ENCODE measurements around the gene PREX1.

The PREX1 gene

DNA sequence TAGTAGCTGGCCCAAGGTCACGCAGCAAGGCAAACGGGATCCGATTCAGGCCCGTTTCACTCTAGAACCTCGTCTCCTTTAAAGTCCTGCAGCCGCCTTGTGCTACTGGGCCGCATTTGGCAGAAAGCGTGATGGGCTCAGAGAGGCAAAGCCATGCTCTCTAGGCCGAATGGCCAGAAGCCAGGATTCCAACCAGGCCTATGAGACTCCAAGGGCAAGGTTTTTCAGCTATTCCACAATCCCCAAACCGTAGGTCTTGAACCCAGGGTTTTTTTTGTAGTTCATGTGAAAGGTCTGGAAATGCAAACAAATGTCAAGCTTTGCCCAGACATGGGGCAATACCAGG, 174.1 kb downstream of the PREX1 start:
- no peak for DNase-seq (ENCODE audit: low spot score)

DNA sequence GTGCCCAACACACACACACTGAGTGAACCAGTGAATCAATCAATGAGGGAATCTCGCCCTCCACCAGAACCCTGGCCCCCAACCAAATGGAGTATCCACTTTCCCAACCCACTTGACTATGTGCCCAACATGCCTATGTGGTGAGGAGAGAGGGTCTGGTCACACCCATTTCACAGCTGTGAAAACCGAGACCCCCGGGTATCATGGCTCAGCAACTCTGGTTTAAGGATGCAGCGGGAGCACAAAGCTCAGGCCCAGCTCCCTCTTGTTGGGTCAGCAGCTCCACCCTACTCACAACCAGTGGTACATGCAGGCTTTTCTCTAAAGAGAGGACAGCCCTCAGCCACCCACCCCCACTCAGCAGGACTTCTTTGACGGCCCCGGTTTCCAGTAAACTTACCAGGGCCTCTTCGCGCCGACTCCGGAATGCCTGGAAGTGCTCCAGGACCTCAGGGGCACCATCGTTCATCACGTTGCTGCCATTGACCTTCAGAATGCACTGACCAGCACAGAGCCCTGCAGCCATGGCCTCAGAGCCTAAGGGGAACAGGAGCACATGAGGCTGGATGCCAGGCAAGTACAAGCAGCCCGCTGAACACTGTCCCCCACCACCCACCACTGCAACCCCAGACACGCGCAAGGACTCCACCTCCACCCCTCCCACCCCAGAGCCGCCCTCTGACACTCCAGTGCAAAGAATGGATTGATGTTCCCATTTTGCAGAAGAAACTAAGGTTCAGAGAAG, 174.7 kb downstream of the PREX1 start:
- DNase-seq (ENCODE audit: low spot score), result no peak

DNA sequence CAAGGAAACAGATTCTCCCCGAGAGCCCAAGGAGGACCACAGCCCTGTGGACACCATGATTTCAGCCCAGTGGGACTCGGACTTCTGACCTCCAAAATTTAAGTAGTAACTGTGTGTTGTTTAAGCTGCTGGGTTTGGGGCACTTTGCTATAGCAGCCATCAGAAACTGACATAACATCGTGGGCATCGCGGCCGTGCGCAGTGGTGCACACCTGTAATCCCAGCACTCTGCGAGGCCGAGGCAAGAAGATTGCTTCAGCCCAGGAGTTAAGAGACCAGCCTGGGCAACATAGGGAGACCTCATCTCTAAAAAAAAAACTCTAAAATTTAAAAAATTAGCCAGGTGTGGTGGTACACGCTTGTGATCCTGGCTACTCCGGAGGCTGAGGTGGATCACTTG, 175.8 kb downstream of the PREX1 start:
- DNase-seq (ENCODE audit: low spot score), result no peak

DNA sequence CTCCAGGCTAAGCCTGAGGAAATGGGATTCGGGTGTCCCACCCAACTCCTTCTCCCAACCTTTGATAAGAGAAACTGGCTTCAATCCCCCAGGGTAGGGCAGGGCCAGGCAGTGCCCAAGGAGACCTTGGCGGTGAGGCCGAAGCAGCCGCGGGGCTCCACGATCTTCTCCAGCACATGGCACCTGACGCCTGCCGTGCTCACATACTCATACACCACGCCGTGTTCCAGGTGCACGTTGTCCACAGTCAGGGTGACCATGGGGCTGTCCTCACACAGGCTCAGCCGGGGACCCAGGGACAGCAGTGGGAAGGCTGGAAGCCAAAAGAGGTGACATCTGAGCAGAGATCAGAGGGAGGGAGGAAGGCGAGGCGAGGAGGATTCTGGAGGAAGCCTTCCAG, 176.5 kb downstream of the PREX1 start:
- DNase-seq (ENCODE audit: low spot score), result no peak

DNA sequence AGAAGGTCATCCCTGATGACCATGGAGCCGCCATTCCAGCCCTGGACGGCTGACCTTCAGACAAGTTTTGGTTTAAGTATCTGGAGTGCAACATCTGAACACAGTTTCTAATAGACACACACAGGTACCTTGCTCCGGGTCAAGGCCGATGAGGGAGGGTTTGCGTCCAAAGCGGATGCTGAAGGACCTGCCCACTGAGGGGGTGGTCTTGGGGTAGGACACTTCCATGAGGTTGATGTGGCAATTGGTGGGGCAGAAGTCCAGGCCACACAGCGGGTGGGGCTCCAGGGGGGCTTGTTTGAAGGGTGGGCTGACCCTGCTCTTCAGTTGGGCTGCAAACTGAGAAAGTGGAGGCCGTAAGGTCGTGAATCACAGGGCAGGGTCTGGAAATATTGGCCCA, 177.9 kb downstream of the PREX1 start:
- no peak for DNase-seq (ENCODE audit: low spot score)

DNA sequence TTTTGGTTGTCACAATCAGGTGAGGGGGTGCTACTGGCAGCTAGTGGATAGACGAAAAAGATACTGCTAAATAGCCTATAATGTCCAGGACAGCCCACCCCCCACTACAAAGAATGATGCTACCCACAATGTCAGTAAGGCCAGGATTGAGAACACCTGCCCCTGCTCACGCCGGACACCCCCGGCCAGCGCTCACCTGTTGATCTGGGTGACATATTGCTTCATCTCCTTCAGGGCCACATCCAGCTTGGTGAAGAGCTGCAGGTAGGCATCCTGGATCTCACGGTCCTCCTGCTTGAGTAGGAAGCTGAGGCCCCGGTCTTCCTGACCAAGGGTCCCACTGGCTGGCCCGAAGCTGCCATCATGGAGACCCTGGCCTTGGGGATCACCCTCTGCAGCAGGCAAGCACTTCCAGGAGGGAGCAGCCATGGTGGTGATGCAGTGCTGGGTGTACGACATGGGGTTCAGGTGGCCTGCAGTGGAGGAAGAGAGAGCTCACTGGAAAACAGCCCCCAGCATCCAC, 178.6 kb downstream of the PREX1 start:
- no peak for DNase-seq (ENCODE audit: low spot score)

DNA sequence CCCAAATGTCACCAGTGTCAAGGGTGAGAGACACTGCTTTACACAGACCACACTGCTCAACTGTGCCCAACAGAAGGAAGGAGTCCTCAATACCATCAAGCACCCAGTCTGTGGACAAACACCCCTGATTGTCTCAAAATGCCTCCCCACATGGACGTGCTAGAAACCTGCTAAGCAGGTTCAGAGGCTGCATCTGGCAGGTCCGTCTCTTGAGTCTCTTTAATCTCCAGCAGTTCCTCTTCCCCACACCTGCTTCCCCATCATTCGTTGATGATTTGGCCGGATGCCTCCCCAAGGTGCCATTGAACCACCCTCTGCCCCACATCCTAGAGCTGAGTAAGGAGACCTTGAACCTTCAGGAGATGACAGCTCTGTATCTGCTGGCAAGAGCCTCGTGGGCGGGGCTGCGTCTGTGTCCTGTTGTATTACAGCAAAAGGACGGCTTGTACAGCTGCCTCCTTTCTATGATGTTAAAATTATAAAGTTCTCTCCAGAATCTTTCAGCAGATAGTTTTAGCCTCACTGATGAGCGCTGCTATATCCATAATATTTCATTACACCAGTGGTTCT, 179.2 kb downstream of the PREX1 start:
- no peak for DNase-seq (ENCODE audit: low spot score)

DNA sequence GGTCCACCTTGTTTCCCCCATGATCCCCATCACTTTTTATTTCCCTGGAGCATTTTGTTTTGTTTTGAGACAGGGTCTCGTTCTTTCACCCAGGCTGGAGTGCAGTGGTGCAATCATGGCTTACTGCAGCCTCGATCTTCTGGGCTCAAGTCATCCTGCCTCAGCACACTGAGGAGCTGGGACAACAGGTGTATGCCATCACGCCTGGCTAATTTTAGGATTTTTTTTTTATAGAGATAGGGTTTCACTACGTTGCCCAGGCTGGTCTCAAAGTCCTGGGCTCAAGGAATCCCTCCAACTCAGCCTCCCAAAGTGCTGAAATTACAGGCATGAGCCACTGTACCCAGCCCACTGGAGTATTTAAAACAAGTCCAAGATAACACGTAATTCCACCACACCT, 179.9 kb downstream of the PREX1 start:
- DNase-seq (ENCODE audit: low spot score), result no peak

DNA sequence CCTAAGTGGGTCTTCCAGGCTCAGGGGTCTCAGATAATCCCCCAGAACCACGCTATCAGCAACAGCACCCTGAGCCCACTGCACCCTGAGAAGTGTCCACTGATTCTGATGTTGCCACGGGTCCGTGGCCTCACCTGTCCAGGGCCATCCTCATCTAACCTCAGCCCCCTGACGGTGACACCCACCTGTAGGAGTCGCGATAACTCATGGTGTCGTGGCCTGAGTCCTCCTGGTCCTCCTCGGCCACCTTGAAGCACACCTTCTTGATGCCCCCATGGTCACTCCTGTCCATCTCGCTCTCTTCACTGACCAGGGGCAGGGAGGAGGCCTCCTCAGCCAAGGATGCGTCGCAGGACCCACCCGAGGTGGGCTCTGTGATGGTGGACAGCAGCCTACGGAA, 182.1 kb downstream of the PREX1 start:
- no peak for DNase-seq (ENCODE audit: low spot score)

DNA sequence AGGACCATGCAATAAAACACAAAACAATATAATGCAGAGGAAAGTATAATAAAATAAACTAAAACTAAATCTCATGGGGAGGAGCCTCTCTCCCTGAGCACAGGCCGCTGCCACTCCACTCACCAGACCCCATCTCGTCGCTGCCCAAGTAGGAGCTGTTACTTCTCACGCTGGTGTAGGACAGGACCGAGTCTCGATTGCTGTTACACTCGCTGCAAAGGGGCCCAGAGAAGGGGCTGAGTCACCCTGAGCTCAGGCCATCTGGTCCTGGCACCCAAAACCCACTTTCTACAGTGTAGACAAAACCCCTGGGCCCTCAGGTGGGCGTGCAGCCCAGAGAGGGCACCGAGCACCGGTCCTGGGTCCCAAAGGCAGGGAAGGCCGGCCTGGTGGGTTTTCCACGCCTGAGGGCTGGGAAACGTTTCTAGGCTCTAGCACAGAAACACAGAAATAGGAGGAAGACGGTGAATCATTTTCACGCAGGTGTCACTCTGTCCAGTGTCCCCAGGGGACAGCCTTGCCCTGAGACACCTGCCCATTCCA, 183.4 kb downstream of the PREX1 start:
- DNase-seq (ENCODE audit: low spot score), result no peak

DNA sequence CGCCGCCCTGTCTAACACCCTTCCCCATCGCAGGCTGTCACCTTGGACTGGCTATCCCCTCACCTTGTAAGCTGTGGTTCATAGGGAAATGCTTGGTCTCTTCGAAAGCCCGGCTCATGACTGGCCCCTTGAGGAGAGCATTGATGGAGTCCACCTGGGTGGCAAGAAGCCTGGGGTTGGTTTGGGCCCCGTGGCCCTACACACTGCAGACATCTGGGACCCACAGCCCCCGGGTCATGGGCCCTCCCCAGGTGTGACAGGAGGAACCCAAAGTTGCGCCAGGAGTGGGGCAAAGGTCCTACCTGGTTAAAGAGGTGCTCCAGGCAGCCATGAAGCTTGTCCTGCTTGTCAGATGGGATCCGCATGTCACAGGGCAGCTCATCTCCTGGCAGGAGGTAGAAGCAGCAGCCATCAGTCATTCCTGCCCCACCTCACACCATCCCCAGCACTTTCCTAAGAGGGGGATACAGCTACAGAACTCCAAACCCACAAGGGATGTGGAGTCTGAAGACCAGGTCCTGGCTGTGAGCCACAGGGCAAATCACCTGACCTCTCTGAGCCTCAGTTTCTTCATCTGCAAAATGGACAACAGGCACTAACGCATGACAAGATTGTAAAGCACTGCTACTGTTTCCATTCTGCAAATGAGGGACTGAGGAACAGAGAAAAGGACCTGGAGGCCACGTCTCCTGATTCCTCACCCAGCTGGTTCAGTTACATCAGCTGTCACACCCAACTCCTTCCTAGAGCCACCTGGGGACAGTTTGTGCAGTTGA, 185.5 kb downstream of the PREX1 start:
- no peak for DNase-seq (ENCODE audit: low spot score)

DNA sequence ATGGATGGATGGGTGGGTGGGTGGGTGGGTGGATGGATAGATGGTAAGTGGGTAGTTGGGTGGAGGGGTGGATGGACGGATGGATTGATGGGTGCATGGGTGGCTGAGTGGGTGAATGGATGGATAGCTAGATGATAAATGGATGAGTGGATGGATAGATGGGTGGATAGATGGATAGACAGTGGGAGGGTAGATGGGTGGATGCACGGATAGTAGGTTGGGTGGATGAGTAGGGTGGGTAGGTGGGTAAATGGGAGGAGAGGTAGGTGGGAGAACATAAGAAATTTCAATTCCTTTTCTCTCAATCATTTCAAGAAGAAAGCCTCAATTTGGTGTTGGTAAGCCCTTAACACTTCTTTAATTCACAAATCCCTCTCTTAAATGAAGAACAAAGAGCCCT, 186.9 kb downstream of the PREX1 start:
- DNase-seq (ENCODE audit: low spot score), result no peak

DNA sequence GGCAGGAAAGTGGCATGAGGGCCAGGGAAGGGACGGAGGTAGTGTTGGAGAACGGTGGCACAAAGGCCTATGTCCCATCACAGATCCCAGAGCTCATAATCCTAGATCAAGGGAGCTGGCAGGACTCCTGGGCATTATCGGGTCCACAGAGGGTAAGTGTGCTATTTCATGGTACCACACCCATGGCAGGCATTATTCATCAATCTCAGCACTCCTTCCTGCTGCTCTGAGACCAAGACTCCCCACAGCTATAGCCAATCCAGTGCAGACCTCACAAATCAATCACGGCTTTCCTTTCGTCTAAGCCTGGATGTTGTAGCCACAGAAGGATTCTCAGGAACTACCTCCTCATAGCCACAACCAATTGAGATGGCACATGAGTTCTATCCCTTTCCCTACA, 187.9 kb downstream of the PREX1 start:
- no peak for DNase-seq (ENCODE audit: low spot score)

DNA sequence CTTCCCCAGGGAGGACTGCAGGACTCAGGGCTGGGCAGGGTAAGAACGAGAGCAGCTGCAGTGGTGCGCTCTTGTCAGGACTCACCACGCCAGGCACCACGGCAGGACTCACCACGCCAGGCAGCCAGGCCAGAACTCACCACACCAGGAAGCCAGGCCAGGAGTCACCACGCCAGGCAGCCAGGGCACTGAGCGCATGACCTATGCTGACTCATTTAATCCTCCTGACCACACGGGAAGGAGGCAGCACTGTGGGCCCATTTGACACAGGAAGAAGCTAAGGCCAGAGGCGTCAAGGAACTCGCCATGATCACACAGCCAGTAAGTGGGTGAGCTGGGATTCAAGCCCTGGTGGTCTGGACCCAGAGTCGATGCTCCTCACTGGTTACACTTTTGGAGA, 189.3 kb downstream of the PREX1 start:
- DNase-seq (ENCODE audit: low spot score), result peak; percentile 64

DNA sequence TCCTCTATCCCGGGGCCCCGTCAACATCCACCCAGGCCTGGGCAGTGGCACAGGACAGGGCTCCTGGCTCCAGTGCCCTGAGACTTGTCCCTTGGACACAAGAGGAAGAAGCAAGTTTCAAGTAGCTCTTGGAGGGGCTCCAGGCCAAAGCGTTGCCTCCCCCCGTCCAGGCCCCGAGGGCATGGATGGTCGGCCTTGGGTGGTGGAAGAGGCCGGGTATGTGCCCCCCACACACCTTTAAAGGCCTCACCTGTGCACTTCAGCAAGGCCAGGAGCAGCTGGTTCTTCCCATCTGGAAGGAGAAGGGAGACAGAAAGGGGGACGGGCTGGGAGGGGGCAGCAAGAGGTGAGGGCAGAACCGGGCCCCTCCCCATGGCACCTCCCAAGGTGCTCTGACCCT, 190.3 kb downstream of the PREX1 start:
- no peak for DNase-seq (ENCODE audit: low spot score)

DNA sequence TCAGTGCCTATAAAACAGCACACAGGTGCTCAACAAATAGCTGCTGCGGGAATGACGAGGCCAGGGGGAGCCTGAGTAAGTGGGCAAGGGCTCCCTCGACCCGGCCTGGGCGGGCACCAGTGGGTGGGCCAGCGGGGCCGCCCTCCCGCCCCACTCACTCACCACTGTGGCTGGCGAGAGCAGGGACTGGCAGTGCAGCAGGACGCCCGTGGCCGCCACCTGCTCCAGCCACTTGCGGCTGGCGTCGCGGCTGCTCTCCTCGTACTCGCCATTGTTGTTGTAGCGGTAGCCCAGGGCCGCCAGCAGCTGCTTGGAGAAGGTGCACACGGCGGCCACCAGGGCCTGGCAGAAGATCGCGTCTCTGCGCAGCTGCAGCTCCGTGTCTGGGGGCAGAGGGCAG, 191.5 kb downstream of the PREX1 start:
- no peak for DNase-seq (ENCODE audit: low spot score)

DNA sequence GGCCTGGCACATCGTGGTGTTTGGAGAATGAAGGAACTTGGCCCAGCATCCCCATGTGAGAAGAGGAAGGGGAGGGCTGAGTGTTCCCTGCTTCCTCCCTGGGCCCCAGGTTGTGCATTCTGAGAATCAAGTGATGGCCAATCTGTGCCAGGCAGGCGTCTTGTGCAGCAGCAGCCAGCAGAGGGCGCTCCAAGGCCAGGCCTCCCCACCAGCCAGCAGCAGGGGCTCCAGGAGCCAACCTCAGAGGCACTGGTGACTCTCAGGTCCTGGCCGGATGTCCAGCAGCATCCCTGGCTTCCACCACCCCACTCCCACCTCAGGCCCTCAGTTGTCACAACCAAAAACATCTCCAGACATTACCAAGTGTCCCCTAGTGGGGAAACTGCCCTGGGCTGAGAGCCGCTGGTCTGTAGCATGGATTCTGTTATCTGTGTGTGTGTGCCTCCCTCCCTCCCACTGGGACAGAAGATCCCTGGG, 192.0 kb downstream of the PREX1 start:
- DNase-seq (ENCODE audit: low spot score), result peak; percentile 52

DNA sequence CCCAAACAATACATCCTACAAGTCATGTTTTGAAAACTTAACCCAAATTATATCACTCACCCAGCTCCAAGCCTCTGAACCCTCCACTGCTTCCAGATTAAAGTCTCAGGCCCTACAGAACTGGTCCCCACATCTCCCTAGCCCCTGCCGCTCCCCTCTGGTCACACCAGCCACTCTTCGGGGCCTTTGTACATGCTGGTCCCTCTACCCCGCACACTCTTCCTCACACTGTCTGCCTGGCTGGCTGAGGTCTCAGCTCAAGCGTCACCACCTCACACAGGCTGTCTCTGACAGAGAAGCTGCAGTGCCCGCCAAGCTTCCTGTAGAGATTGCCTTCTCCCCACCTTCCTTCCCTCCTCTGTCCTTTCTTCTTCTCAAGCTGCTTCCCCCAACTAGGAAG, 192.4 kb downstream of the PREX1 start:
- no peak for DNase-seq (ENCODE audit: low spot score)

DNA sequence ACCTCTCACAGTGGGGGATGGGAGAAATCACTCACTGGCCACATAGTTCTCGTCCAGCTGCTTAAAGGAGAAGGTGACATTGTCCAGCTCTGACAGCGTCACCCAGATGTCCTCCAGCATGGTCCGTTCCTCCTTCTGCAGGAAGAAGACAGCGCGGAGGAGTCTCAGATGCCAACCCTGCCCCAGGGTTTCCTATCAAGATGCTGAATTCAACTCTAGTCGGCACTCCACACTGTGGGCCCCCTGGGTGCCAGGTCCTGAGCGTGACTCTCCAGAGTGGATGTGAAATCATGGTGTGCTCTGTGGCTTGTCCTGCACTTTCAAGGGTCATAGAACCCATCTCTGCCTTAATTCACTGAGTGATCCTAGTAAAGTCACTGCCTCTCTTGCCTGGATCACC, 193.2 kb downstream of the PREX1 start:
- no peak for DNase-seq (ENCODE audit: low spot score)

DNA sequence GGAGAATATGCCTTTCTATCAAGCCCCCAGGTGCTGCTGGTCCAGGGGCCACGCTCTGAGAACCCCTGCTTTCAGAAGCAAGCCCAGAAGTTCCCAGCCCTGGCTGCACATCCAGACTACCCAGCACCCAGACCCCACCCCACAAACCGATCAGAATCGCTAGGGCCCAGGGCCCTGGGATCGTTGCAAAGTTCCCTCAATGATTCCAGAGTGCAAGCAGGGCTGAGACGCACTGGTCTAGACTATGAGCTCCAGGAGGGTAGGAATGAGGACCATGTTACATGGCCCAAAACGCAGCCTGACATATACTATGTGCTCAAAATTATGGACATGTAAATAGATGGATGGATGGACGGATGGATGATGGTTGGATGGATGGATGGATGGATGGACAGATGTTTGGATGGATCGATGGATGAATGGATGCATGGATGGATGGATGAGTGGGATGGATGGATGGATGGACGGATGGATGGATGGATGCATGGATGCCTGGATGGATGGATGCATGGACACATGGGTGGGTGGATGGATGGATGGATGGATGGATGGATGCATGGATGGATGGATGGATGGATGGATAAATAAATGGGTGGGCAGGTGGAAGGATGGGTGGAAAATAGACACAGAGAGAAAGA, 194.1 kb downstream of the PREX1 start:
- no peak for DNase-seq (ENCODE audit: low spot score)

DNA sequence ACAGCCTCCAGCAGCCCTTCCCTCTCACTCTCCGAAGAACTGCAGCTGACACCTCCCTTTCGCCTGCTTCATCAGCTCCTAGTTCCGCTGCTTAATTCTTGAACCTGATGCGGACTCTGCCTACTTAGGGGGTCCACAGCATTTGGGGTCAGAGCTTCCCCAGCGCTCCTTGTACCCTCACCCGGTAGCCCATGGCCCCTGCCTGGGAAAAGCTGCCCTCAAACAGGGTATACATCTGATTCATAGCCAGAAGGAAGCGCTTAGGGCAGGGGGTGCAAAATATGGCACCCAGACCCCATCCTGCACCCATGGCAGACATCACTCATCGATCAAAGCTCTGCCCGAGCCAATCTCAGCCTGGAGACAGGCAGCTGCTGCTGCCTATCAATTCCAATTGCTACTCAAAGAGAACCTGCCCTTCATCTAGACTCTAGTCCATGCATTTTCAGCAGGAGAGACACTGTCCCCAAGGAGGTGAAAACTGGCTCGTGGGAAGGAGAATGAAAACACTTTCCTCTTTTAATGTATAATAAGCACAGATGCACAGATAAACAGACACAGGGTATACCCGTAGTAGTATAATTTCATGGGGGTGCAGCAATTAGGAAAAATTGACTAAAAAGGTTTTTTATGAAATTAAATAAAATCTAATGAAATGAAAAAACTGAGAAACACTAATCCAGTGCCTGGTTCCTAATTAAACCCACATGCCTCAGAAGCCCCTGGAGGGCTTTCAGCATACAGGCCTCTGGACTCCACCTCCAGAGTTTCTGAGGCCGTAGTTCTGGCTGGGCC, 194.8 kb downstream of the PREX1 start:
- DNase-seq (ENCODE audit: low spot score), result no peak

All from SW480 (cell line).